Hepatocyte (in vitro differentiated cells): ENCODE data around the gene ZRSR2.

ENCODE experiments used
- EZH2 ChIP-seq: fragments of 200-600 bp; sonication (generic); IDR thresholded peaks from 2 replicates; pipeline ENCODE4 v1.6.1; 2016; ENCODE audit warnings: antibody characterized with exemption, mild to moderate bottlenecking, borderline replicate concordance
- TF ChIP-seq, protein P1 (sequence below): fragments of 200-600 bp; sonication (generic); IDR thresholded peaks from 2 replicates; pipeline ENCODE4 v1.5.1; 2016; ENCODE audit warnings: antibody characterized with exemption, mild to moderate bottlenecking; ENCODE audit not compliant: poor library complexity

DNA sequence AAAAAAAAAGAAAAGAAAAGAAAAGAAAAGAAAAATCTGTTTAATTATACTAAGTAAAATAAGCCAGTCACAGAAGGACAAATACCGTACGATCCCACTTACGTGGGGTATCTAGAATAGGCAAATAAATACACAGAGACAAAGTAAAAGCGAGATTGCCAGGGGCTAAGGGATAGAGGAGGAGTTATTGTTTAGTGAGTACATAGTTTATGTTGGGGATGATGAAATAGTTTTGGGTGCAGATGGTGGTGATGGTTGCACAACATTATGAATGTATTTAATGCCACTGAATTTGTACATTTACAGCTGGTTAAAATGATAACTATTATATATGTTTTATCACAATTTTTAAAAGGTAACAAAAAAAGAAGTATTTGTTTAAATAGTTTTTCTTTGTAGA, 45.1 kb upstream of the ZRSR2 start:
- TF ChIP-seq EZH2: no peak
- TF ChIP-seq, protein P1, sequence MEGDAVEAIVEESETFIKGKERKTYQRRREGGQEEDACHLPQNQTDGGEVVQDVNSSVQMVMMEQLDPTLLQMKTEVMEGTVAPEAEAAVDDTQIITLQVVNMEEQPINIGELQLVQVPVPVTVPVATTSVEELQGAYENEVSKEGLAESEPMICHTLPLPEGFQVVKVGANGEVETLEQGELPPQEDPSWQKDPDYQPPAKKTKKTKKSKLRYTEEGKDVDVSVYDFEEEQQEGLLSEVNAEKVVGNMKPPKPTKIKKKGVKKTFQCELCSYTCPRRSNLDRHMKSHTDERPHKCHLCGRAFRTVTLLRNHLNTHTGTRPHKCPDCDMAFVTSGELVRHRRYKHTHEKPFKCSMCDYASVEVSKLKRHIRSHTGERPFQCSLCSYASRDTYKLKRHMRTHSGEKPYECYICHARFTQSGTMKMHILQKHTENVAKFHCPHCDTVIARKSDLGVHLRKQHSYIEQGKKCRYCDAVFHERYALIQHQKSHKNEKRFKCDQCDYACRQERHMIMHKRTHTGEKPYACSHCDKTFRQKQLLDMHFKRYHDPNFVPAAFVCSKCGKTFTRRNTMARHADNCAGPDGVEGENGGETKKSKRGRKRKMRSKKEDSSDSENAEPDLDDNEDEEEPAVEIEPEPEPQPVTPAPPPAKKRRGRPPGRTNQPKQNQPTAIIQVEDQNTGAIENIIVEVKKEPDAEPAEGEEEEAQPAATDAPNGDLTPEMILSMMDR: no peak
